IPS-11a (cell line): ENCODE data around the gene MYBPC2.

Experiments used
- H3K4me3 ChIP-seq: one replicate; pipeline ENCODE4 v1.5.1; 2013; ENCODE audit warnings: low read depth, low read length, control low read depth

Gene MYBPC2

GRCh38 chr19:50513746-50514345 is 81.2 kb downstream of the MYBPC2 start, which contains the start of gene ASPDH:
ASPDH (minus strand) TSS chr19:50513913; CDS start chr19:50513823, 90 bp downstream.
- no peak within 1 kb of the TSS for H3K4me3 ChIP-seq

- H3K4me3 ChIP-seq: no peak overlapping the region
Measured at GRCh38 chr19:50514346-50515167, 81.9 kb downstream of the MYBPC2 start.

GRCh38 chr19:50515168-50515561 is 82.5 kb downstream of the MYBPC2 start:
- no peak overlapping the region for H3K4me3 ChIP-seq
